NCI-H2029 treated with DMSO at 0.1 percent for 48 hours (cell line): ENCODE measurements around the gene TNFRSF19.

ENCODE experiments used
- DNase-seq: peaks from one replicate; lab custom pipeline; 2025; lab: John Stamatoyannopoulos, UW

Gene TNFRSF19

GRCh38 chr13:23686948-23687347 lies 116.7 kb downstream of the TNFRSF19 start:
- DNase-seq = no peak

GRCh38 chr13:23687614-23688013 lies 117.4 kb downstream of the TNFRSF19 start:
- DNase-seq = no peak

- DNase-seq = no peak
These were observed 118.1 kb downstream of the TNFRSF19 start for GRCh38 chr13:23688336-23688735.

GRCh38 chr13:23690668-23691067 lies 120.5 kb downstream of the TNFRSF19 start:
- no peak for DNase-seq

GRCh38 chr13:23692816-23693215 lies 122.6 kb downstream of the TNFRSF19 start:
- no peak for DNase-seq

- no peak for DNase-seq
These were observed 125.0 kb downstream of the TNFRSF19 start for GRCh38 chr13:23695196-23695595.

GRCh38 chr13:23695711-23696464 lies 125.7 kb downstream of the TNFRSF19 start:
- DNase-seq = no peak

- no peak for DNase-seq
These were observed 126.4 kb downstream of the TNFRSF19 start for GRCh38 chr13:23696610-23697009.

GRCh38 chr13:23697772-23698313 lies 127.6 kb downstream of the TNFRSF19 start:
- DNase-seq = no peak

GRCh38 chr13:23699271-23699670 lies 129.1 kb downstream of the TNFRSF19 start:
- DNase-seq = no peak

GRCh38 chr13:23701186-23701585 lies 131.0 kb downstream of the TNFRSF19 start:
- DNase-seq = no peak

GRCh38 chr13:23701636-23702035 lies 131.4 kb downstream of the TNFRSF19 start:
- no peak for DNase-seq

GRCh38 chr13:23703246-23703860 lies 133.1 kb downstream of the TNFRSF19 start:
- no peak for DNase-seq

GRCh38 chr13:23705583-23705982 lies 135.4 kb downstream of the TNFRSF19 start:
- no peak for DNase-seq

- no peak for DNase-seq
These were observed 137.5 kb downstream of the TNFRSF19 start for GRCh38 chr13:23707674-23708073.

GRCh38 chr13:23709536-23709935 lies 139.3 kb downstream of the TNFRSF19 start:
- no peak for DNase-seq

GRCh38 chr13:23710366-23710765 lies 140.2 kb downstream of the TNFRSF19 start:
- DNase-seq = no peak

- DNase-seq = no peak
These were observed 141.1 kb downstream of the TNFRSF19 start for GRCh38 chr13:23711355-23711754.

- no peak for DNase-seq
These were observed 144.5 kb downstream of the TNFRSF19 start for GRCh38 chr13:23714672-23715071.

- no peak for DNase-seq
These were observed 145.0 kb downstream of the TNFRSF19 start for GRCh38 chr13:23715092-23715761.

- no peak for DNase-seq
These were observed 145.6 kb downstream of the TNFRSF19 start for GRCh38 chr13:23715762-23716235.

GRCh38 chr13:23716401-23716800 lies 146.2 kb downstream of the TNFRSF19 start:
- DNase-seq = no peak

GRCh38 chr13:23718996-23719395 lies 148.8 kb downstream of the TNFRSF19 start:
- no peak for DNase-seq
